Glomerular visceral epithelial cell (primary cell): ENCODE results near the gene TGFBR3.

Experiments
- DNase-seq: peaks from one replicate; pipeline ENCODE4 v3.0.0-alpha.2; 2016; ENCODE audit errors: extremely low spot score

Gene TGFBR3

GRCh38 chr1:91651243-91651642 lies 234.7 kb downstream of the TGFBR3 start:
- DNase-seq, result no peak

GRCh38 chr1:91650764-91651163 lies 235.2 kb downstream of the TGFBR3 start:
- DNase-seq, result peak; percentile 86

- no peak for DNase-seq
These were observed 238.9 kb downstream of the TGFBR3 start for GRCh38 chr1:91647061-91647460.

GRCh38 chr1:91645031-91645430 lies 240.9 kb downstream of the TGFBR3 start:
- peak; percentile 52 for DNase-seq

GRCh38 chr1:91643431-91643830 lies 242.5 kb downstream of the TGFBR3 start:
- no peak for DNase-seq

- no peak for DNase-seq
These were observed 244.9 kb downstream of the TGFBR3 start for GRCh38 chr1:91640877-91641526.

- no peak for DNase-seq
These were observed 248.4 kb downstream of the TGFBR3 start for GRCh38 chr1:91637539-91637994.

- DNase-seq, result no peak
These were observed 250.2 kb downstream of the TGFBR3 start for GRCh38 chr1:91635763-91636162.

- no peak for DNase-seq
These were observed 252.5 kb downstream of the TGFBR3 start for GRCh38 chr1:91633438-91633837.

- no peak for DNase-seq
These were observed 254.1 kb downstream of the TGFBR3 start for GRCh38 chr1:91631718-91632330.

GRCh38 chr1:91630803-91631202 lies 255.1 kb downstream of the TGFBR3 start:
- DNase-seq, result no peak
